Keratinocyte (primary cell): ENCODE data around the gene CPEB4.

ENCODE experiments used
- EZH2 ChIP-seq: IDR thresholded peaks from one replicate; pipeline ENCODE4 v1.6.1; 2012; ENCODE audit warnings: inconsistent platforms, mild to moderate bottlenecking, low read length, moderate library complexity
- TF ChIP-seq, protein P1 (sequence below), 3 experiments: IDR thresholded peaks in 1 of 3; conservative IDR thresholded peaks in 1 of 3; optimal IDR thresholded peaks in 1 of 3; 2 replicates in 2 of 3; 3 replicates in 1 of 3; pipeline versions ENCODE3 to v1.5.1; 2011; ENCODE audit warnings: low read length in 3 of 3, mild to moderate bottlenecking in 3 of 3, moderate library complexity in 2 of 3, control low read depth in 1 of 3, inconsistent platforms in 1 of 3; ENCODE audit not compliant: insufficient read depth in 2 of 3; ENCODE audit errors: extremely low read depth in 1 of 3

DNA sequence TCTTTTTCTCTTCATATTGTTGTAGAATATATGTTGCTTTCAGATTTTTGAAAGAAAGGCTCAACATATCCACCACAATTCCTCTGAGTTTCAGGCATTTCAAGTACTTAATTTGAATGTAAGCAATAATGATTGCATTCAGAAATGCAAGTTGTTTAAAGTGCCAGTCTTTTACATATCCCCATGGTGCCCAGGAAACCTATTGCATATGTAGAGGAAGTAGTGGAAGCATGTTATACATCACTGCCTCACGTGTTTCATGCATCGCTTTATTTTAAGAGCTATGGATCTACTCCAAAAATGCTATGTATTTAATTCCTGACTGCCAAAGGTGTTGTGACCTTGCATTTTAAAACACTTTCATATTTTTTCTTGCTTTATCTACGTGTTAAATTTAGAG is 28.1 kb downstream of the CPEB4 start:
- TF ChIP-seq, protein P1, sequence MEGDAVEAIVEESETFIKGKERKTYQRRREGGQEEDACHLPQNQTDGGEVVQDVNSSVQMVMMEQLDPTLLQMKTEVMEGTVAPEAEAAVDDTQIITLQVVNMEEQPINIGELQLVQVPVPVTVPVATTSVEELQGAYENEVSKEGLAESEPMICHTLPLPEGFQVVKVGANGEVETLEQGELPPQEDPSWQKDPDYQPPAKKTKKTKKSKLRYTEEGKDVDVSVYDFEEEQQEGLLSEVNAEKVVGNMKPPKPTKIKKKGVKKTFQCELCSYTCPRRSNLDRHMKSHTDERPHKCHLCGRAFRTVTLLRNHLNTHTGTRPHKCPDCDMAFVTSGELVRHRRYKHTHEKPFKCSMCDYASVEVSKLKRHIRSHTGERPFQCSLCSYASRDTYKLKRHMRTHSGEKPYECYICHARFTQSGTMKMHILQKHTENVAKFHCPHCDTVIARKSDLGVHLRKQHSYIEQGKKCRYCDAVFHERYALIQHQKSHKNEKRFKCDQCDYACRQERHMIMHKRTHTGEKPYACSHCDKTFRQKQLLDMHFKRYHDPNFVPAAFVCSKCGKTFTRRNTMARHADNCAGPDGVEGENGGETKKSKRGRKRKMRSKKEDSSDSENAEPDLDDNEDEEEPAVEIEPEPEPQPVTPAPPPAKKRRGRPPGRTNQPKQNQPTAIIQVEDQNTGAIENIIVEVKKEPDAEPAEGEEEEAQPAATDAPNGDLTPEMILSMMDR (optimal IDR thresholded peaks at IDR 0.05 in 1 of 3, IDR thresholded peaks at IDR 0.05 in 1 of 3, conservative IDR thresholded peaks at IDR 0.05 in 1 of 3; ENCODE audit: extremely low read depth in 1 of 3, insufficient read depth in 2 of 3, low read length in 3 of 3): no peak
- no peak for TF ChIP-seq EZH2
